ENCODE measurements around the gene TMEM135. TPM values are rescaled to one million over a fixed set of nuclear protein-coding genes. Genes with fewer than 3 reads are reported as not detected.

TMEM135 gene
- total RNA-seq, 2 donors from 2014 or later: 25.9 to 26.9 TPM

DNA sequence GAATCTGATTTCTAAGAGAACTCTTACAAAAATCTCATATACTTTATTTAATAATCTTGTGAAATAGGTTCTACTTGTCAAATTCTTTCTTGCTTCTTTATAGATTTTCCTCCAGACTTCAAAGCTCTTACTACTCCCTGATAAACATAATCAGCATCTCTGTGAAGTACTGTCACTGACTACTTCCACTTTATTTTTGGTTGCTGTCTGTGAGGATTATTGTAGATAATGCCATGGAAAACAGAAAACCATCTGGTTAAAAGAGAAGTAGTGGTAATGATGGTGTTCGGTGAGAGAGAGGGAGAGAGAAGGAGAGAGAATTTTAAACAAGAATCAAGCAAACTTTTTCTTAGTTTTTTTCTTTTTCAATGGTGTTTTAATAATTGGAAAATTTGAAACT is 152.3 kb downstream of the TMEM135 start:
- no peak for DNase-seq (ENCODE audit: low spot score)
- Histone ChIP-seq H3K9me3 (no peaks in the 10 kb centered on the region), H3K27me3 (replicated peaks; ENCODE audit: insufficient read depth) (no peaks in the 10 kb centered on the region), H3K36me3 (no peaks in the 10 kb centered on the region), H3K4me1 (ENCODE audit: control insufficient read depth in 1 of 2, low read depth in 2 of 2) (no peaks in the 10 kb centered on the region), H3K4me3 (no peak overlapping the region), H3K27ac (no peak overlapping the region)
- TF ChIP-seq, protein P1, sequence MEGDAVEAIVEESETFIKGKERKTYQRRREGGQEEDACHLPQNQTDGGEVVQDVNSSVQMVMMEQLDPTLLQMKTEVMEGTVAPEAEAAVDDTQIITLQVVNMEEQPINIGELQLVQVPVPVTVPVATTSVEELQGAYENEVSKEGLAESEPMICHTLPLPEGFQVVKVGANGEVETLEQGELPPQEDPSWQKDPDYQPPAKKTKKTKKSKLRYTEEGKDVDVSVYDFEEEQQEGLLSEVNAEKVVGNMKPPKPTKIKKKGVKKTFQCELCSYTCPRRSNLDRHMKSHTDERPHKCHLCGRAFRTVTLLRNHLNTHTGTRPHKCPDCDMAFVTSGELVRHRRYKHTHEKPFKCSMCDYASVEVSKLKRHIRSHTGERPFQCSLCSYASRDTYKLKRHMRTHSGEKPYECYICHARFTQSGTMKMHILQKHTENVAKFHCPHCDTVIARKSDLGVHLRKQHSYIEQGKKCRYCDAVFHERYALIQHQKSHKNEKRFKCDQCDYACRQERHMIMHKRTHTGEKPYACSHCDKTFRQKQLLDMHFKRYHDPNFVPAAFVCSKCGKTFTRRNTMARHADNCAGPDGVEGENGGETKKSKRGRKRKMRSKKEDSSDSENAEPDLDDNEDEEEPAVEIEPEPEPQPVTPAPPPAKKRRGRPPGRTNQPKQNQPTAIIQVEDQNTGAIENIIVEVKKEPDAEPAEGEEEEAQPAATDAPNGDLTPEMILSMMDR (IDR thresholded peaks at IDR 0.05): no peak
- ATAC-seq (ENCODE audit: insufficient number of reproducible peaks, low FRiP score, low read depth): no peak

DNA sequence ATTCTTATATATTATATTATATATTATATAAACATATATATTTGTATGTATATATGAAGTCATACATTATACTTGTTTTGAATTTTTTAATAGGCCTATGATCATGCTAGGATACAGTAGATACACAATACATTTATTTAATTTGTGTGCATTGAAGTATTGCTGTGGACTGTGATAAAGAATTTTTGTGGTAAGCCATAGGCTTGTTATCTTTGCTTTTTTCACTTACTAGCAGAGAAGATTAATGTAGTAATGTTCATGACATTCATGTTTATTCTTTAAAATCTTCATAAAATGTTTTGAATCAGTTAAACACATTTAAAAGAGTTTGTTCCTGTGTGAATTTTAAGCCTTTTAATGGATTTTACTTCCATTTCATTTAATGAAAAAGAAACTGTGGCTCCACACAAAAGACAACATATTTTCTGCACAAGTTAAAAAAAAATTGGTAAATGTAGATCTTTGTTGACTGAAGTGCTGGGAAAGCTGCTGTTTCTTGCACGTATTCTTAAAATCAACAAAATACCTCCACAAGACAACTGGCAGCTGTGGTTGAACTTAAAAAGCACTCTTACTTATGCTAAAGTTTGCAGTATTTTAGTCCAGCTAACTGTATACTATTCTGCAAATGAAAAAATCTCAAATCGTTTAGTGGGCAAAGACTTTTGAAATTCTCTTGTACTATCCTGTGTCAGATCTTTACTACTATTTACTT is 156.2 kb downstream of the TMEM135 start:
- Histone ChIP-seq H3K36me3 (no peaks in the 10 kb centered on the region), H3K4me3 (no peak overlapping the region), H3K9me3 (no peaks in the 10 kb centered on the region), H3K27me3 (replicated peaks; ENCODE audit: insufficient read depth) (no peaks in the 10 kb centered on the region), H3K27ac (no peak overlapping the region), H3K4me1 (ENCODE audit: control insufficient read depth in 1 of 2, low read depth in 2 of 2) (peaks cover 4 to 9% of the 10 kb centered on the region in 2 donors)
- ATAC-seq (ENCODE audit: insufficient number of reproducible peaks, low FRiP score, low read depth) (no peak), DNase-seq (ENCODE audit: low spot score) (no peak)
- TF ChIP-seq, protein P1 (IDR thresholded peaks at IDR 0.05): no peak

DNA sequence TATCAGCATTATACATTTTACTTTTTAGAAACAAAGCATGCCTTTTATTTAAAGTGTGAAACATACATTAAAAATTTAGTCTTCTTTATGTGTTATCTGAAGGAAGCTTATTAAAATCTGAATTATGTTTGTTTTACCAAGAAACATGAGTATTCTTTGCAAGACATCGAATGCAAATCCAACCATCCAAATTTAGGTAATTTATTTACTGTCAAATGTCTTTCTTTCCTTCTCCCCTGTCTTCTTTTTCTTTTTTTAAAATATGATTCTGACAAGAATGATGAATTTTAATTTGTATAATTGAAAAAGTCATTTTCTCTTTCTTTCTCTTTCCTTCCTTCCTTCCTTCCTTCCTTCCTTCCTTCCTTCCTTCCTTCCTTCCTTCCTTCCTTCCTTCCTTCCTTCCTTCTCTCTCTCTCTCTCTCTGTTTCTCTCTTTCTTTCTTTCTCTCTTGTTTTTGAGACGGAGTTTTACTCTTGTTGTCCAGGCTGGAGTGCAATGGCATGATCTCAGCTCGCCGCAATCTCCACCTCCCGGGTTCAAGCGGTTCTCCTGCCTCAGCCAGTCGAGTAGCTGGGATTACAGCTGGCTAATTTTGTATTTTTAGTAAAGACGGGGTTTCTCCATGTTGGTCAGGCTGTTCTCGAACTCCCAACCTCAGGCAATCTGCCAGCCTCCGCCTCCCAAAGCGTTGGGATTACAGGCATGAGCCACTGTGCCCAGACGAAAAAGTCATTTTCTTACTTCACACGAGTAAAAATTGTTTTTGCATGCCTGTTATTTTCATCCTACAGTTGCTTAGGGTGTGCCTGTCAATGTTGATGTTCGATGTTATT is 157.5 kb downstream of the TMEM135 start:
- no peaks in the 10 kb centered on the region for H3K27me3 ChIP-seq (replicated peaks; ENCODE audit: insufficient read depth)
- TF ChIP-seq, protein P1 (IDR thresholded peaks at IDR 0.05): no peak
- no peak overlapping the region for H3K27ac ChIP-seq

DNA sequence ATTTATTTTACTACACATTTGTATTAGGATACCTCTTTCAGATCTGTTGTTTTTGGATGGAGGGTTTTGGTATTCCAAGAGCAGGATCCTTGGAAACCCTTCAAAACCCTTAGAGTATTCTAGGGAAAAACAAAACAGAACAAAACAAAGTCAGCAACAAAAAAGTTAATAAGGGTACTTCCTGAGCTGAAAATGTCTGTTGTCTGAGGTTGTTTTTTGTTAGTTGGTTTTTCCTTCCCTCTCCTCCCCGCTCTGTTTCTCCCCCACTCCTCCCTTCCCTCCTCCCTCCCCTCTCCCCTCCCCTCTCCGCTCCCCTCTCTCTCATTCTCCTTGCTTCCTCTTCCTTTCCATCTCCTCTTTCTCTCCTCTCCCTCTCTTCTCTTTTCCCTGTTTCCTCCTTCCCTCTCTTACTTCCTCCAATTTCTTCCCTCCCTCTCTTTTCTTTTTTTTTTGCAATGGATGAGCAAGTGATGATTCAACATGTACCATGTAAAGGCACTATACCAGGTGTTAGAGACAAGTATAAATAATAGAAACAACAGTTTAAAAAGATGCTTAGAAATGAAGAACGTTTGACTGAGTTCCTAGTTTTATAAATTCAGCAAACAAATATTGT is 160.6 kb downstream of the TMEM135 start:
- Histone ChIP-seq H3K27me3 (replicated peaks; ENCODE audit: insufficient read depth) (no peaks in the 10 kb centered on the region), H3K4me3 (no peak overlapping the region), H3K36me3 (no peaks in the 10 kb centered on the region), H3K4me1 (ENCODE audit: control insufficient read depth in 1 of 2, low read depth in 2 of 2) (peaks cover 4 to 9% of the 10 kb centered on the region in 2 donors), H3K9me3 (no peaks in the 10 kb centered on the region), H3K27ac (no peak overlapping the region)
- TF ChIP-seq, protein P1 (IDR thresholded peaks at IDR 0.05): no peak
- ATAC-seq (ENCODE audit: insufficient number of reproducible peaks, low FRiP score, low read depth) (no peak), DNase-seq (ENCODE audit: low spot score) (no peak)

More for the DNA sequence above, 157.5 kb downstream of the TMEM135 start:
- Histone ChIP-seq H3K9me3 (no peaks in the 10 kb centered on the region), H3K4me1 (ENCODE audit: control insufficient read depth in 1 of 2, low read depth in 2 of 2) (peaks cover 4 to 9% of the 10 kb centered on the region in 2 donors), H3K4me3 (no peak overlapping the region), H3K36me3 (no peaks in the 10 kb centered on the region)
- DNase-seq (ENCODE audit: low spot score): no peak
- no peak for ATAC-seq (ENCODE audit: insufficient number of reproducible peaks, low FRiP score, low read depth)

DNA sequence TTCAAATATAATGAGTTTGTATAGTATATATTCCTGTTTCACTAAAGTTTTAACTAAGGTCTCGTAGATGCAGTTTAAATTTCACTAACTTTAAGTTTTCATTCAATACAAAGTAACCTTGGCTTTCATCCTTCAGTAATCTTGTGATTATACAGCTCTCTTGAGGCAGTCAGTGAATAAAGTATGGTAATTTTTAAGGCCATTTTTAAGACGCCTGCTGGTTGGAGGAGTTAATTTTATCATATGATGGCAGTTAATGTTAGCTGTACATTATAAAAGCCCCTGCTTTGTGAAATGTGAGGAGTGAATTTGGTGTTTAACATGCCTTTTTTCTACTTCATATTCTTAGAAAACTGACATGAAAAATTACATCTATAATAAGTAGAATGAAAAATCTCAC is 163.6 kb downstream of the TMEM135 start:
- no peaks in the 10 kb centered on the region for H3K9me3 ChIP-seq
- TF ChIP-seq, protein P1 (IDR thresholded peaks at IDR 0.05): no peak
- ATAC-seq (ENCODE audit: insufficient number of reproducible peaks, low FRiP score, low read depth) (no peak), DNase-seq (ENCODE audit: low spot score) (no peak)
- no peaks in the 10 kb centered on the region for H3K36me3 ChIP-seq
- H3K4me1 ChIP-seq (ENCODE audit: control insufficient read depth in 1 of 2, low read depth in 2 of 2): peaks cover 4 to 7% of the 10 kb centered on the region in 2 donors
- no peak overlapping the region for H3K4me3 ChIP-seq
- no peaks in the 10 kb centered on the region for H3K27me3 ChIP-seq (replicated peaks; ENCODE audit: insufficient read depth)
- no peak overlapping the region for H3K27ac ChIP-seq
